Aorta (tissue), 5 donors: ENCODE results near the gene TOB1. TPM values are rescaled to one million over a fixed set of nuclear protein-coding genes. Genes with fewer than 3 reads are reported as not detected.

ENCODE experiments used
- ATAC-seq: fragments of 200-7000 bp; cut with Tn5 transposase; one replicate; pipeline ENCODE4 v1.9.1; 2022; ENCODE audit warnings: moderate library complexity; ENCODE audit not compliant: low FRiP score
- DNase-seq, 2 donors: peaks; one replicate each; pipeline ENCODE4 v3.0.0-alpha.2; 2020
- H3K27ac ChIP-seq, 2 donors: one replicate each; pipeline ENCODE4 v1.5.1; 2013; ENCODE audit warnings: low read length in 2 of 2, mild to moderate bottlenecking in 2 of 2, moderate library complexity in 2 of 2, control low read depth in 1 of 2, inconsistent platforms in 1 of 2, low read depth in 1 of 2
- H3K27me3 ChIP-seq, 2 donors: one replicate each; pipeline ENCODE4 v1.6.1; 2013; ENCODE audit warnings: control low read depth in 1 of 2, low read length in 1 of 2, mild to moderate bottlenecking in 1 of 2, moderate library complexity in 1 of 2; ENCODE audit not compliant: insufficient read depth in 2 of 2, control insufficient read depth in 1 of 2
- H3K36me3 ChIP-seq, 2 donors: one replicate each; pipeline ENCODE4 v1.6.1; 2013; ENCODE audit warnings: control low read depth in 1 of 2, low read length in 1 of 2, mild to moderate bottlenecking in 1 of 2; ENCODE audit not compliant: insufficient read depth in 2 of 2, control insufficient read depth in 1 of 2
- H3K4me1 ChIP-seq, 2 donors: one replicate each; pipeline ENCODE4 v1.6.1; 2013; ENCODE audit warnings: low read length in 2 of 2, control low read depth in 1 of 2, mild to moderate bottlenecking in 1 of 2, moderate library complexity in 1 of 2; ENCODE audit not compliant: insufficient read depth in 2 of 2, control insufficient read depth in 1 of 2
- H3K4me3 ChIP-seq, 2 donors: one replicate each; pipeline ENCODE4 v1.5.1; 2013; ENCODE audit warnings: low read length in 2 of 2, control low read depth in 1 of 2, mild to moderate bottlenecking in 1 of 2
- H3K9me3 ChIP-seq: one replicate; pipeline ENCODE4 v1.6.1; 2013; ENCODE audit warnings: mild to moderate bottlenecking, low read length; ENCODE audit not compliant: control insufficient read depth
- WGBS, 2 donors: extraction: QIAGEN DNeasy Blood & Tissue Kit; methylation state at CpG; one replicate each; pipeline ENCODE4 v1.1.7; 2013; 5-methylcytosine and 5-hydroxymethylcytosine counted together
- intact Hi-C, 2 donors: fragments of 100-400 bp; cut with DNase I; formaldehyde crosslinking; loops; one replicate each; pipeline versions ENCODE4 v1.14.2 to v1.15.0; 2022
- long read RNA-seq, 2 donors: library from polyadenylated mRNA; unstranded; transcript quantifications; one replicate each; pipeline ENCODE4 v2.0.0, GENCODE V29; 2020 to 2021
- polyA plus RNA-seq, 2 donors: library from polyadenylated mRNA; stranded (reverse); fragments of 200-250 nt; gene quantifications; one replicate each; pipeline ENCODE4 v1.2.3, GENCODE V29; 2013
- total RNA-seq, 2 donors: library from RNA; stranded (reverse); fragmentation: NEBNext Ultra II Directional; extraction: Animal tissue kit (Norgen Biotek cat#: 25700); gene quantifications; one replicate each; pipeline ENCODE4 v1.2.1, GENCODE V29; 2021
- donor health status: healthy with polysubstance abuse.
- donor health status: Bipolar disorder and iron deficiency.
- donor health status: DM: no; HTN: no; CAD: no.
- donor health status: DM: no; HTN: no; CAD: no.
- donor health status: DM: yes; HTN: yes; CAD: no.

Gene TOB1
- total RNA-seq (10 to 100 TPM; 42.0 to 55.2 TPM), polyA plus RNA-seq (10 to 100 TPM; 24.0 to 39.8 TPM)
- long read RNA-seq, donor 1, transcript TOB1-202 (2 exons, 2,229 nt) = major isoform, 24 of 52 reads
- long read RNA-seq, donor 1, partial matches to known transcripts = 0 of 52 reads
- long read RNA-seq, donor 1, other reads (novel, unspliced or antisense) = 26 of 52 reads
- long read RNA-seq, donor 2, transcript TOB1-202 (2 exons, 2,229 nt) = major isoform, 5 of 6 reads
- long read RNA-seq, donor 2, partial matches to known transcripts = 0 of 6 reads
- long read RNA-seq, donor 2, other reads (novel, unspliced or antisense) = 1 of 6 reads

- 1% methylated on average over 67 to 75 of the region's 75 CpGs for WGBS, 2 donors
- intact Hi-C loops = loop anchor here in 1 of 2 donors (1.0 to 5.0 kb wide), 3 partner anchors 36 to 84 kb away; no protein-coding TSS in a partner anchor
- Histone ChIP-seq H3K27me3 (peaks cover 0 to 2% of the 10 kb centered on the region in 2 donors), H3K9me3 (no peaks in the 10 kb centered on the region), H3K36me3 (peaks cover 0 to 2% of the 10 kb centered on the region in 2 donors), H3K4me1 (no peaks in the 10 kb centered on the region), H3K4me3 (peak within 1 kb of the TSS; percentile 93 to 100), H3K27ac (peak within 1 kb of the TSS; percentile 98)
- peak; percentile 99 for DNase-seq
- peak; percentile 95 for ATAC-seq
These were observed at the start of gene TOB1 for GRCh38 chr17:50866261-50866949. TOB1 (minus strand) TSS chr17:50866354; CDS start chr17:50864017, 2,337 bp downstream.

- H3K36me3 ChIP-seq = no peaks in the 10 kb centered on the region
- no peak overlapping the region for H3K27ac ChIP-seq
- DNase-seq (peak in 1 of 2 donors; percentile 27), ATAC-seq (no peak)
- WGBS, 2 donors = 91 to 92% methylated on average over 11 of the region's 11 CpGs
- intact Hi-C loops = no loop called here
- no peaks in the 10 kb centered on the region for H3K4me1 ChIP-seq
- H3K9me3 ChIP-seq = no peaks in the 10 kb centered on the region
- H3K4me3 ChIP-seq = no peak overlapping the region
- no peaks in the 10 kb centered on the region for H3K27me3 ChIP-seq
These were observed 48.4 kb upstream of the TOB1 start for GRCh38 chr17:50914505-50915063.

- Histone ChIP-seq H3K36me3 (no peaks in the 10 kb centered on the region), H3K9me3 (no peaks in the 10 kb centered on the region), H3K4me3 (no peak overlapping the region), H3K4me1 (no peaks in the 10 kb centered on the region), H3K27me3 (no peaks in the 10 kb centered on the region), H3K27ac (no peak overlapping the region)
- intact Hi-C loops = no loop called here
- DNase-seq (peak in 1 of 2 donors; percentile 33), ATAC-seq (no peak)
- 89 to 96% methylated on average over 2 of the region's 2 CpGs for WGBS, 2 donors
These were observed 47.0 kb upstream of the TOB1 start for GRCh38 chr17:50913120-50913519.

- intact Hi-C loops = no loop called here
- Histone ChIP-seq H3K4me1 (no peaks in the 10 kb centered on the region), H3K9me3 (no peaks in the 10 kb centered on the region), H3K27ac (no peak overlapping the region), H3K36me3 (no peaks in the 10 kb centered on the region), H3K4me3 (no peak overlapping the region), H3K27me3 (no peaks in the 10 kb centered on the region)
- WGBS, 2 donors = 87 to 89% methylated on average over 4 of the region's 4 CpGs
- DNase-seq (peak in 1 of 2 donors; percentile 56), ATAC-seq (no peak)
These were observed 45.7 kb upstream of the TOB1 start for GRCh38 chr17:50911890-50912289.

- no peak for ATAC-seq
- H3K27ac ChIP-seq = no peak overlapping the region
- H3K4me3 ChIP-seq = no peak overlapping the region
- no peaks in the 10 kb centered on the region for H3K9me3 ChIP-seq
- intact Hi-C loops = no loop called here
- H3K27me3 ChIP-seq = no peaks in the 10 kb centered on the region
- H3K4me1 ChIP-seq = no peaks in the 10 kb centered on the region
- no peak for DNase-seq
- H3K36me3 ChIP-seq = no peaks in the 10 kb centered on the region
- WGBS, 2 donors = 86 to 88% methylated on average over 6 of the region's 6 CpGs
These were observed 45.3 kb upstream of the TOB1 start for GRCh38 chr17:50911450-50911849.

- Histone ChIP-seq H3K9me3 (no peaks in the 10 kb centered on the region), H3K4me3 (no peak overlapping the region), H3K27ac (no peak overlapping the region), H3K27me3 (no peaks in the 10 kb centered on the region), H3K4me1 (no peaks in the 10 kb centered on the region), H3K36me3 (no peaks in the 10 kb centered on the region)
- DNase-seq (no peak), ATAC-seq (no peak)
- 82 to 83% methylated on average over 15 of the region's 15 CpGs for WGBS, 2 donors
- intact Hi-C loops = no loop called here
These were observed 43.8 kb upstream of the TOB1 start for GRCh38 chr17:50909765-50910605.

GRCh38 chr17:50908860-50909764, 43.0 kb upstream of the TOB1 start:
- H3K9me3 ChIP-seq = no peaks in the 10 kb centered on the region
- 68 to 69% methylated on average over 16 of the region's 16 CpGs for WGBS, 2 donors
- H3K4me3 ChIP-seq = no peak overlapping the region
- no peaks in the 10 kb centered on the region for H3K27me3 ChIP-seq
- intact Hi-C loops = no loop called here
- ATAC-seq (no peak), DNase-seq (peak in 1 of 2 donors; percentile 77)
- H3K4me1 ChIP-seq = no peaks in the 10 kb centered on the region
- no peaks in the 10 kb centered on the region for H3K36me3 ChIP-seq
- no peak overlapping the region for H3K27ac ChIP-seq
